HepG2 (cell line): ENCODE measurements around the gene ZNRF3. TPM values are rescaled to one million over a fixed set of nuclear protein-coding genes. Genes with fewer than 3 reads are reported as not detected.

Source experiments
- ASH2L ChIP-seq: fragments of 300-600, 200-600 bp; sonication (generic); IDR thresholded peaks from 2 replicates; pipeline ENCODE4 v1.7.0; 2017; ENCODE audit warnings: low read depth, mild to moderate bottlenecking, moderate library complexity, mixed read lengths, low read length; ENCODE audit not compliant: insufficient read length
- ATM ChIP-seq: fragments of 450-650 bp; IDR thresholded peaks from 2 replicates; pipeline ENCODE4 v1.7.1; 2017; ENCODE audit warnings: mild to moderate bottlenecking, borderline replicate concordance
- CBX5 ChIP-seq: sonication (generic); formaldehyde crosslinking; IDR thresholded peaks from 2 replicates; pipeline ENCODE4 v1.4.0; 2020; ENCODE audit warnings: missing genetic modification reagents, borderline replicate concordance
- XBP1 ChIP-seq: sonication (generic); formaldehyde crosslinking; IDR thresholded peaks from 2 replicates; pipeline ENCODE4 v1.5.0; 2020; ENCODE audit warnings: missing genetic modification reagents
- ZNF20 ChIP-seq: sonication (generic); formaldehyde crosslinking; IDR thresholded peaks from 2 replicates; pipeline ENCODE4 v1.4.0; 2020; ENCODE audit warnings: mild to moderate bottlenecking, moderate library complexity, missing genetic modification reagents
- ZNF251 ChIP-seq: sonication (generic); formaldehyde crosslinking; IDR thresholded peaks from 2 replicates; pipeline ENCODE4 v1.9.0; 2021; ENCODE audit warnings: mild to moderate bottlenecking, missing genetic modification reagents
- ZNF335 ChIP-seq: sonication (generic); formaldehyde crosslinking; IDR thresholded peaks from 2 replicates; pipeline ENCODE4 v1.4.0; 2020; ENCODE audit warnings: missing genetic modification reagents
- ZNF569 ChIP-seq: sonication (generic); formaldehyde crosslinking; IDR thresholded peaks from 2 replicates; pipeline ENCODE4 v1.5.0; 2020; ENCODE audit warnings: mild to moderate bottlenecking, missing genetic modification reagents, moderate library complexity, borderline replicate concordance
- ZNF660 ChIP-seq: sonication (generic); formaldehyde crosslinking; IDR thresholded peaks from 2 replicates; pipeline ENCODE4 v1.5.1; 2020; ENCODE audit warnings: mild to moderate bottlenecking, low read depth, missing genetic modification reagents, borderline replicate concordance
- polyA plus RNA-seq, 8 experiments: library from polyadenylated mRNA; depleted of rRNA in 3 of 8; stranded (reverse) in 7 of 8; unstranded in 1 of 8; fragments of >200 nt; fragmentation: Illumina TruSeq in 4 of 8; extraction: Trizol in 4 of 8; gene quantifications; 2 replicates each; pipeline versions ENCODE4 v1.2.1 to v1.2.3, GENCODE V29; 2011 to 2016; ENCODE audit warnings: low read depth in 4 of 8, missing spikeins in 1 of 8, mixed read lengths in 1 of 8; ENCODE audit not compliant: insufficient read depth in 1 of 8
- total RNA-seq, 5 experiments: library from RNA; depleted of rRNA; stranded (reverse); fragments of >200 nt; fragmentation: Illumina TruSeq; extraction: Trizol; gene quantifications; 2 replicates each; pipeline ENCODE4 v1.2.3, GENCODE V29; 2016; ENCODE audit warnings: low read depth in 1 of 5
- TF ChIP-seq, protein P1 (sequence below): sonication (generic); formaldehyde crosslinking; IDR thresholded peaks from 2 replicates; pipeline ENCODE4 v1.4.0; 2020; ENCODE audit warnings: missing genetic modification reagents
- TF ChIP-seq, protein P2 (sequence below): sonication (generic); formaldehyde crosslinking; IDR thresholded peaks from 2 replicates; pipeline ENCODE4 v1.4.0; 2020; ENCODE audit warnings: missing genetic modification reagents
- TF ChIP-seq, protein P3 (sequence below): sonication (generic); formaldehyde crosslinking; IDR thresholded peaks from 2 replicates; pipeline ENCODE4 v1.8.0; 2022; ENCODE audit warnings: missing genetic modification reagents, low read depth, mild to moderate bottlenecking, borderline replicate concordance
- TF ChIP-seq, protein P4 (sequence below): sonication (generic); formaldehyde crosslinking; IDR thresholded peaks from 2 replicates; pipeline ENCODE4 v1.8.0; 2022; ENCODE audit warnings: mild to moderate bottlenecking, missing genetic modification reagents, borderline replicate concordance
- TF ChIP-seq, protein P5 (sequence below): sonication (generic); formaldehyde crosslinking; IDR thresholded peaks from 2 replicates; pipeline ENCODE4 v1.4.0; 2020; ENCODE audit warnings: missing genetic modification reagents, mild to moderate bottlenecking, borderline replicate concordance
- TF ChIP-seq, protein P6 (sequence below): IDR thresholded peaks from 2 replicates; pipeline ENCODE4 v1.4.0; 2020; ENCODE audit warnings: mild to moderate bottlenecking, missing genetic modification reagents

The ZNRF3 gene
- total and polyA plus RNA-seq, 2 of the 13 experiments (the other 11 are each of a cell fraction or from before 2014, with no cell fraction given): 20.3 to 36.7 TPM

DNA sequence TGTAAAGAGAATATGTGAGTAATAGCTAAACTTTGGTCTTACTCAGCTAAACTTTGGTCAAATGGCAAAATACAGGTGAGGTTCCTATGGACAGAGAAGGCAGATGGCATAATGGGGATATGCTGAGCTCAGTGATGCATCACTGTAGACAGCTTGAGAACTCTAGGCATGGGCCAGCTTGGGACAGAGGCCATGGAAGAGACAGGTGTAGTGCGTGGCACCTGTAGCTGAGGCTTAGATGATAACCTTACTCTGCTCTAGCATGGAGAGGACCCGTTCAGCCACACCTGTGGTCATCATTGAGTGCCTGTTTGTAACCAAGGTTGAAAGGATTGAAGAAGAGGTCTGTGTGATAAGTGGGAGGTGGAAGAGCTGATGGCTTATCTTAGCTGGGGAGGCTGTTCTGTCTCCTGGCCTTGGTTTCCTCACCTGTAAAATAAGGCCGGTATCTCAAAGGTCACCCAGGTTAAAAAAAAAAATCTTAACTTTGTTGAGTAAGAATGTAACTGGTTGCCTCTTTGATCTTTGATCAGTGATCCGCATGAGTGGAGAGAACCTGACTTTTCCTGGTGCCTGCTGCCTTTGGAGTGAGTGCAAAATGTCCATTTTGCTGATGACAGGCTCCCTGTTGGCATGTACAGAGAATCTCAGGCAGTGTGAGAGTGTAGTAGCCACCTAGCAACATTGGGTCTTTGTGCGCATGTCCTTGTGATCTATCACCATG is 48.6 kb downstream of the ZNRF3 start (continued):
- TF ChIP-seq, protein P1, sequence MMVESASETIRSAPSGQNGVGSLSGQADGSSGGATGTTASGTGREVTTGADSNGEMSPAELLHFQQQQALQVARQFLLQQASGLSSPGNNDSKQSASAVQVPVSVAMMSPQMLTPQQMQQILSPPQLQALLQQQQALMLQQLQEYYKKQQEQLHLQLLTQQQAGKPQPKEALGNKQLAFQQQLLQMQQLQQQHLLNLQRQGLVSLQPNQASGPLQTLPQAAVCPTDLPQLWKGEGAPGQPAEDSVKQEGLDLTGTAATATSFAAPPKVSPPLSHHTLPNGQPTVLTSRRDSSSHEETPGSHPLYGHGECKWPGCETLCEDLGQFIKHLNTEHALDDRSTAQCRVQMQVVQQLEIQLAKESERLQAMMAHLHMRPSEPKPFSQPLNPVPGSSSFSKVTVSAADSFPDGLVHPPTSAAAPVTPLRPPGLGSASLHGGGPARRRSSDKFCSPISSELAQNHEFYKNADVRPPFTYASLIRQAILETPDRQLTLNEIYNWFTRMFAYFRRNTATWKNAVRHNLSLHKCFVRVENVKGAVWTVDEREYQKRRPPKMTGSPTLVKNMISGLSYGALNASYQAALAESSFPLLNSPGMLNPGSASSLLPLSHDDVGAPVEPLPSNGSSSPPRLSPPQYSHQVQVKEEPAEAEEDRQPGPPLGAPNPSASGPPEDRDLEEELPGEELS (CRISPR knock-in tag): peak; percentile 24; the same call in 1 of the 2 replicates
- TF ChIP-seq, protein P2, sequence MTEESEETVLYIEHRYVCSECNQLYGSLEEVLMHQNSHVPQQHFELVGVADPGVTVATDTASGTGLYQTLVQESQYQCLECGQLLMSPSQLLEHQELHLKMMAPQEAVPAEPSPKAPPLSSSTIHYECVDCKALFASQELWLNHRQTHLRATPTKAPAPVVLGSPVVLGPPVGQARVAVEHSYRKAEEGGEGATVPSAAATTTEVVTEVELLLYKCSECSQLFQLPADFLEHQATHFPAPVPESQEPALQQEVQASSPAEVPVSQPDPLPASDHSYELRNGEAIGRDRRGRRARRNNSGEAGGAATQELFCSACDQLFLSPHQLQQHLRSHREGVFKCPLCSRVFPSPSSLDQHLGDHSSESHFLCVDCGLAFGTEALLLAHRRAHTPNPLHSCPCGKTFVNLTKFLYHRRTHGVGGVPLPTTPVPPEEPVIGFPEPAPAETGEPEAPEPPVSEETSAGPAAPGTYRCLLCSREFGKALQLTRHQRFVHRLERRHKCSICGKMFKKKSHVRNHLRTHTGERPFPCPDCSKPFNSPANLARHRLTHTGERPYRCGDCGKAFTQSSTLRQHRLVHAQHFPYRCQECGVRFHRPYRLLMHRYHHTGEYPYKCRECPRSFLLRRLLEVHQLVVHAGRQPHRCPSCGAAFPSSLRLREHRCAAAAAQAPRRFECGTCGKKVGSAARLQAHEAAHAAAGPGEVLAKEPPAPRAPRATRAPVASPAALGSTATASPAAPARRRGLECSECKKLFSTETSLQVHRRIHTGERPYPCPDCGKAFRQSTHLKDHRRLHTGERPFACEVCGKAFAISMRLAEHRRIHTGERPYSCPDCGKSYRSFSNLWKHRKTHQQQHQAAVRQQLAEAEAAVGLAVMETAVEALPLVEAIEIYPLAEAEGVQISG (CRISPR knock-in tag): no peak
- TF ChIP-seq ATM (no peak), XBP1 (CRISPR knock-in tag) (no peak), ZNF20 (CRISPR knock-in tag) (no peak), ZNF660 (CRISPR knock-in tag) (no peak), ZNF251 (CRISPR knock-in tag) (no peak), ZNF335 (CRISPR knock-in tag) (0 out of 2 replicates have a peak, but pooled peaks have one; percentile 19), ZNF569 (CRISPR knock-in tag) (no peak), CBX5 (CRISPR knock-in tag) (0 out of 2 replicates have a peak, but pooled peaks have one; percentile 35), ASH2L (no peak)
- TF ChIP-seq, protein P3, sequence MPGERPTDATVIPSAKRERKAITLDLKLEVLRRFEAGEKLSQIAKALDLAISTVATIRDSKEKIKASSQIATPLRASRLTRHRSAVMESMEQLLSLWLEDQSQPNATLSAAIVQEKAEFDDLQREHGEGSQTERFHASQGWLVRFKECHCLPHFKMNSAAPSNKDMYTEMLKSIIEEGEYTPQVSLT (CRISPR knock-in tag): no peak
- TF ChIP-seq, protein P4, sequence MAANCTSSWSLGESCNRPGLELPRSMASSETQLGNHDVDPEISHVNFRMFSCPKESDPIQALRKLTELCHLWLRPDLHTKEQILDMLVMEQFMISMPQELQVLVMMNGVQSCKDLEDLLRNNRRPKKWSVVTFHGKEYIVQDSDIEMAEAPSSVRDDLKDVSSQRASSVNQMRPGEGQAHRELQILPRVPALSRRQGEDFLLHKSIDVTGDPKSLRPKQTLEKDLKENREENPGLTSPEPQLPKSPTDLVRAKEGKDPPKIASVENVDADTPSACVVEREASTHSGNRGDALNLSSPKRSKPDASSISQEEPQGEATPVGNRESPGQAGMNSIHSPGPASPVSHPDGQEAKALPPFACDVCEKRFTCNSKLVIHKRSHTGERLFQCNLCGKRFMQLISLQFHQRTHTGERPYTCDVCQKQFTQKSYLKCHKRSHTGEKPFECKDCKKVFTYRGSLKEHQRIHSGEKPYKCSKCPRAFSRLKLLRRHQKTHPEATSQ (CRISPR knock-in tag): no peak
- TF ChIP-seq, protein P5, sequence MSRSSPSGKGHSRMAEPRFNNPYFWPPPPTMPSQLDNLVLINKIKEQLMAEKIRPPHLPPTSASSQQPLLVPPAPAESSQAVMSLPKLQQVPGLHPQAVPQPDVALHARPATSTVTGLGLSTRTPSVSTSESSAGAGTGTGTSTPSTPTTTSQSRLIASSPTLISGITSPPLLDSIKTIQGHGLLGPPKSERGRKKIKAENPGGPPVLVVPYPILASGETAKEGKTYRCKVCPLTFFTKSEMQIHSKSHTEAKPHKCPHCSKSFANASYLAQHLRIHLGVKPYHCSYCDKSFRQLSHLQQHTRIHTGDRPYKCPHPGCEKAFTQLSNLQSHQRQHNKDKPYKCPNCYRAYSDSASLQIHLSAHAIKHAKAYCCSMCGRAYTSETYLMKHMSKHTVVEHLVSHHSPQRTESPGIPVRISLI (CRISPR knock-in tag): peak; percentile 97
- TF ChIP-seq, protein P6, sequence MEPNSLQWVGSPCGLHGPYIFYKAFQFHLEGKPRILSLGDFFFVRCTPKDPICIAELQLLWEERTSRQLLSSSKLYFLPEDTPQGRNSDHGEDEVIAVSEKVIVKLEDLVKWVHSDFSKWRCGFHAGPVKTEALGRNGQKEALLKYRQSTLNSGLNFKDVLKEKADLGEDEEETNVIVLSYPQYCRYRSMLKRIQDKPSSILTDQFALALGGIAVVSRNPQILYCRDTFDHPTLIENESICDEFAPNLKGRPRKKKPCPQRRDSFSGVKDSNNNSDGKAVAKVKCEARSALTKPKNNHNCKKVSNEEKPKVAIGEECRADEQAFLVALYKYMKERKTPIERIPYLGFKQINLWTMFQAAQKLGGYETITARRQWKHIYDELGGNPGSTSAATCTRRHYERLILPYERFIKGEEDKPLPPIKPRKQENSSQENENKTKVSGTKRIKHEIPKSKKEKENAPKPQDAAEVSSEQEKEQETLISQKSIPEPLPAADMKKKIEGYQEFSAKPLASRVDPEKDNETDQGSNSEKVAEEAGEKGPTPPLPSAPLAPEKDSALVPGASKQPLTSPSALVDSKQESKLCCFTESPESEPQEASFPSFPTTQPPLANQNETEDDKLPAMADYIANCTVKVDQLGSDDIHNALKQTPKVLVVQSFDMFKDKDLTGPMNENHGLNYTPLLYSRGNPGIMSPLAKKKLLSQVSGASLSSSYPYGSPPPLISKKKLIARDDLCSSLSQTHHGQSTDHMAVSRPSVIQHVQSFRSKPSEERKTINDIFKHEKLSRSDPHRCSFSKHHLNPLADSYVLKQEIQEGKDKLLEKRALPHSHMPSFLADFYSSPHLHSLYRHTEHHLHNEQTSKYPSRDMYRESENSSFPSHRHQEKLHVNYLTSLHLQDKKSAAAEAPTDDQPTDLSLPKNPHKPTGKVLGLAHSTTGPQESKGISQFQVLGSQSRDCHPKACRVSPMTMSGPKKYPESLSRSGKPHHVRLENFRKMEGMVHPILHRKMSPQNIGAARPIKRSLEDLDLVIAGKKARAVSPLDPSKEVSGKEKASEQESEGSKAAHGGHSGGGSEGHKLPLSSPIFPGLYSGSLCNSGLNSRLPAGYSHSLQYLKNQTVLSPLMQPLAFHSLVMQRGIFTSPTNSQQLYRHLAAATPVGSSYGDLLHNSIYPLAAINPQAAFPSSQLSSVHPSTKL (CRISPR knock-in tag): peak; percentile 73; the same call in 1 of the 2 replicates
